Neural cell (in vitro differentiated cells): Measurements from ENCODE around the gene FLAD1.

ENCODE experiments used
- CTCF ChIP-seq: fragments of 450-650 bp; IDR thresholded peaks from 2 replicates; pipeline ENCODE4 v1.5.1; 2014; ENCODE audit warnings: antibody characterized with exemption, mild to moderate bottlenecking, moderate library complexity; ENCODE audit not compliant: poor library complexity, severe bottlenecking
- EZH2 ChIP-seq: fragments of 200-600, 300-800 bp; shearing (Covaris generic), sonication (generic); IDR thresholded peaks from 2 replicates; pipeline ENCODE4 v1.6.1; 2014; ENCODE audit warnings: antibody characterized with exemption, low read length, borderline replicate concordance, mild to moderate bottlenecking; ENCODE audit not compliant: insufficient read depth, poor library complexity, severe bottlenecking
- MXI1 ChIP-seq: fragments of 450-650 bp; conservative IDR thresholded peaks from 2 replicates; pipeline ENCODE4 v1.6.1; 2014; ENCODE audit warnings: antibody characterized with exemption, mild to moderate bottlenecking; ENCODE audit not compliant: poor library complexity, severe bottlenecking
- RAD21 ChIP-seq: fragments of 450-650 bp; conservative IDR thresholded peaks from 2 replicates; pipeline ENCODE4 v1.6.1; 2014; ENCODE audit warnings: antibody characterized with exemption, mild to moderate bottlenecking, moderate library complexity

GRCh38 chr1:154993572-154994268 lies 10.6 kb downstream of the FLAD1 start, which contains the start of gene LENEP:
- TF ChIP-seq EZH2 (no peak), CTCF (no peak), MXI1 (no peak), RAD21 (no peak)
